ENCODE measurements around the gene IPCEF1.

IPCEF1 gene

GRCh38 chr6:154140743-154141142 is 215.9 kb downstream of the IPCEF1 start:
- no peak for TF ChIP-seq CTCF (IDR thresholded peaks at IDR 0.05; ENCODE audit: extremely low read depth, missing control alignments)
- no peak for DNase-seq (ENCODE audit: low spot score)

- TF ChIP-seq CTCF (IDR thresholded peaks at IDR 0.05; ENCODE audit: extremely low read depth, missing control alignments), result no peak
- no peak for DNase-seq (ENCODE audit: low spot score)
Observed at GRCh38 chr6:154139892-154140291, 216.7 kb downstream of the IPCEF1 start.

- no peak for TF ChIP-seq CTCF (IDR thresholded peaks at IDR 0.05; ENCODE audit: extremely low read depth, missing control alignments)
- DNase-seq (ENCODE audit: low spot score), result no peak
Observed at GRCh38 chr6:154138793-154139192, 217.8 kb downstream of the IPCEF1 start.

GRCh38 chr6:154134471-154135147 is 222.0 kb downstream of the IPCEF1 start:
- TF ChIP-seq CTCF (IDR thresholded peaks at IDR 0.05; ENCODE audit: extremely low read depth, missing control alignments), result no peak
- DNase-seq (ENCODE audit: low spot score), result no peak

GRCh38 chr6:154127657-154128056 is 228.9 kb downstream of the IPCEF1 start:
- TF ChIP-seq CTCF (IDR thresholded peaks at IDR 0.05; ENCODE audit: extremely low read depth, missing control alignments), result no peak
- no peak for DNase-seq (ENCODE audit: low spot score)

- no peak for TF ChIP-seq CTCF (IDR thresholded peaks at IDR 0.05; ENCODE audit: extremely low read depth, missing control alignments)
- DNase-seq (ENCODE audit: low spot score), result no peak
Observed at GRCh38 chr6:154125421-154125820, 231.2 kb downstream of the IPCEF1 start.

GRCh38 chr6:154123155-154123956 is 233.2 kb downstream of the IPCEF1 start:
- no peak for DNase-seq (ENCODE audit: low spot score)
- no peak for TF ChIP-seq CTCF (IDR thresholded peaks at IDR 0.05; ENCODE audit: extremely low read depth, missing control alignments)

All from GM20000 (cell line).